ENCODE measurements around the gene CHAF1B. TPM values are rescaled to one million over a fixed set of nuclear protein-coding genes. Genes with fewer than 3 reads are reported as not detected.

The CHAF1B gene
- total RNA-seq, 1 donor from 2014 or later: 1.2 TPM

GRCh38 chr21:36461277-36461917 is 76.2 kb downstream of the CHAF1B start:
- no peak for DNase-seq (ENCODE audit: low spot score)

- DNase-seq (ENCODE audit: low spot score): no peak
These were observed 76.8 kb downstream of the CHAF1B start for GRCh38 chr21:36461918-36462486.

GRCh38 chr21:36463204-36463603 is 78.0 kb downstream of the CHAF1B start:
- DNase-seq (ENCODE audit: low spot score): no peak

- no peak for DNase-seq (ENCODE audit: low spot score)
These were observed 78.8 kb downstream of the CHAF1B start for GRCh38 chr21:36463991-36464390.

GRCh38 chr21:36464590-36464989 is 79.4 kb downstream of the CHAF1B start:
- DNase-seq (ENCODE audit: low spot score): no peak

DNA sequence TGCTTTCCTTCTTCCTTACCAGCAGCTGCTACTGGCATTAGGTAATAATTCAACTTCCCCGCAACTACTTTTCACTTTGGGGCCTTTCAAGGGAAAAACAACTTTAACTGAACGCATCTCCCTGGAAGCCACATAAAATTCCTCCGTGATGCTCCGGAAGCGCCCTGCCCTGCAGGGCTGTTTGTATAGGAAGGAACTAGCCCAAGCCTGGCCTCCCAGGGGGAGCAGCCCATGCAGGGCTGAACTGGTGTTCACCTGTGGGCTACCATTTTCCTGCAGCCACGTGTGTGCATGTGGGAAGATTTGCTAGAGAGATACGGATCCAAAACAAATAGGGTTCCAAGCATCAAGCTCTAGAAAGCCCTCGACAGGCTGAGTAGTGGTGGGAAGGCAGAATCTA is 80.3 kb downstream of the CHAF1B start:
- DNase-seq (ENCODE audit: low spot score): no peak

GRCh38 chr21:36466061-36466511 is 80.9 kb downstream of the CHAF1B start:
- DNase-seq (ENCODE audit: low spot score): no peak

Other genes with a start within 250 kb of the CHAF1B start
- gene DOP1B, start 228.6 kb upstream of the CHAF1B start, total RNA-seq: 19.6 TPM
- 27.0 TPM for gene MORC3, start 65.2 kb upstream of the CHAF1B start, total RNA-seq
- not detected for gene CLDN14, start 94.7 kb downstream of the CHAF1B start, total RNA-seq

All from mesenteric fat pad (tissue), 1 donor.